Peyer's patch (tissue), 4 donors: ENCODE data around the gene ZBP1.

Experiments used
- POLR2A ChIP-seq, 2 donors: fragments of 450-650 bp; IDR thresholded peaks; one replicate each; pipeline ENCODE4 v1.5.1; 2017; ENCODE audit warnings: antibody characterized with exemption in 2 of 2, mild to moderate bottlenecking in 2 of 2, moderate library complexity in 2 of 2
- TF ChIP-seq, protein P1 (sequence below), 6 experiments: fragments of 450-650 bp in 4 of 6; fragments of 200-600 bp in 2 of 6; sonication (generic) in 1 of 6; IDR thresholded peaks; one replicate each; pipeline ENCODE4 v1.5.1; 2017 to 2019; ENCODE audit warnings: antibody characterized with exemption in 6 of 6, mild to moderate bottlenecking in 3 of 6, moderate library complexity in 1 of 6

DNA sequence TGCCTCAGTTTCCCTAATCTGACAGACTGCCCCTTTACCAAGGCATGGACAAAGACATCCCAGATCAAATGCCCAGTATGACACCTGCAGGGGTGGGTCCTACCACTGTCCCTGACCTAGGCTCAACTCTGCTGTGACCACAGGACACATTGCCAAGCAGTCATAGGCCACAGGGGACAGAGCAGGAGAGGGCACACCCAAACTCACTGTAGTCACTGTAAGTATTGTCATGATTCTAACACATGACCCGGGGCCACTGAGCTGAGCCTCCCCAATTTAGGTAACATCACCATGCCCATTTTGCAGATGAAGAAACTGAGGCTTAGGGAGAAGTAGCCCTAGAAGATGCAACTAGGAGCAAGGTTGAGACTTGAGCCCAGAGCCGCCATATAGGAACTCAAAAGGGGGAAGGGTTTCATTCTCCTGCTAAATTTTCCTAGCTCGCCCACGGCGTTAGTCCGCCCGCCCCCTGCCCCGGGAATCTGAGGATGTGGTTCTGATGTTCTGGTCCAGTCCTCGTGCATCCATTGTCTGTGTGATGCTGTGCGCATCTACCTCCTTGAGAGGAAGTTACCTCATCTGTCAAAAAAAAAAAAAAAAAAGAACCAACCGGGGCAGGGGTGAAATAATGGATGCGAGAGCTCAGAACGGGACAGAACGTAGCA lies 44.8 kb upstream of the ZBP1 start:
- no peak for TF ChIP-seq POLR2A (IDR thresholded peaks at IDR 0.05)
- TF ChIP-seq, protein P1, sequence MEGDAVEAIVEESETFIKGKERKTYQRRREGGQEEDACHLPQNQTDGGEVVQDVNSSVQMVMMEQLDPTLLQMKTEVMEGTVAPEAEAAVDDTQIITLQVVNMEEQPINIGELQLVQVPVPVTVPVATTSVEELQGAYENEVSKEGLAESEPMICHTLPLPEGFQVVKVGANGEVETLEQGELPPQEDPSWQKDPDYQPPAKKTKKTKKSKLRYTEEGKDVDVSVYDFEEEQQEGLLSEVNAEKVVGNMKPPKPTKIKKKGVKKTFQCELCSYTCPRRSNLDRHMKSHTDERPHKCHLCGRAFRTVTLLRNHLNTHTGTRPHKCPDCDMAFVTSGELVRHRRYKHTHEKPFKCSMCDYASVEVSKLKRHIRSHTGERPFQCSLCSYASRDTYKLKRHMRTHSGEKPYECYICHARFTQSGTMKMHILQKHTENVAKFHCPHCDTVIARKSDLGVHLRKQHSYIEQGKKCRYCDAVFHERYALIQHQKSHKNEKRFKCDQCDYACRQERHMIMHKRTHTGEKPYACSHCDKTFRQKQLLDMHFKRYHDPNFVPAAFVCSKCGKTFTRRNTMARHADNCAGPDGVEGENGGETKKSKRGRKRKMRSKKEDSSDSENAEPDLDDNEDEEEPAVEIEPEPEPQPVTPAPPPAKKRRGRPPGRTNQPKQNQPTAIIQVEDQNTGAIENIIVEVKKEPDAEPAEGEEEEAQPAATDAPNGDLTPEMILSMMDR (IDR thresholded peaks at IDR 0.05): no peak
